HAP-1 (cell line): ENCODE measurements around the gene FKBP1B.
A peak's percentile ranks its signal among the peaks of the same experiment; 100 is the strongest.

Experiments
- DNase-seq, 2 experiments: peaks; one replicate each; pipeline ENCODE4 v3.0.0-alpha.2; 2016 to 2020; ENCODE audit warnings: low spot score in 2 of 2
- H3K27me3 ChIP-seq: fragments of 250-450 bp; sonication (Bioruptor Pico); 2 replicates; pipeline ENCODE4 v1.5.1; 2020; ENCODE audit warnings: low read depth, mild to moderate bottlenecking, moderate library complexity
- H3K36me3 ChIP-seq: fragments of 250-450 bp; sonication (Bioruptor Pico); replicated peaks from 2 replicates; pipeline ENCODE4 v1.5.1; 2020; ENCODE audit warnings: mild to moderate bottlenecking
- H3K4me1 ChIP-seq: fragments of 250-450 bp; sonication (Bioruptor Pico); 2 replicates; pipeline ENCODE4 v1.5.1; 2020; ENCODE audit warnings: mild to moderate bottlenecking
- H3K4me3 ChIP-seq: fragments of 250-450 bp; sonication (Bioruptor Pico); 2 replicates; pipeline ENCODE4 v1.5.1; 2020; ENCODE audit warnings: mild to moderate bottlenecking, moderate library complexity
- H3K9me3 ChIP-seq: fragments of 250-450 bp; sonication (Bioruptor Pico); 2 replicates; pipeline ENCODE4 v1.5.1; 2020; ENCODE audit warnings: mild to moderate bottlenecking, moderate library complexity
- in situ Hi-C: fragments of 300-500 bp; cut with MboI; formaldehyde crosslinking; loops from 3 replicates; pipeline ENCODE4 v1.14.3; 2020; ENCODE audit warnings: low sequenced_read_pairs, inconsistent platforms, mixed read lengths

FKBP1B gene

GRCh38 chr2:24016853-24017703 lies 32.5 kb upstream of the FKBP1B start:
- no peak for DNase-seq
- in situ Hi-C loops = no loop called here
- no peaks in the 10 kb centered on the region for H3K9me3 ChIP-seq
- H3K4me1 ChIP-seq = 0 out of 2 replicates have a peak, but pooled peaks cover 2% of the 10 kb centered on the region
- no peaks in the 10 kb centered on the region; the same call in 1 of the 2 replicates for H3K36me3 ChIP-seq
- H3K27me3 ChIP-seq = no peaks in the 10 kb centered on the region
- H3K4me3 ChIP-seq = no peak overlapping the region

GRCh38 chr2:24017711-24018110 lies 31.8 kb upstream of the FKBP1B start:
- H3K4me1 ChIP-seq = 0 out of 2 replicates have a peak, but pooled peaks cover 2% of the 10 kb centered on the region
- H3K36me3 ChIP-seq = peaks cover 4% of the 10 kb centered on the region
- no peak overlapping the region for H3K4me3 ChIP-seq
- no peaks in the 10 kb centered on the region for H3K9me3 ChIP-seq
- DNase-seq = no peak
- no peaks in the 10 kb centered on the region for H3K27me3 ChIP-seq
- in situ Hi-C loops = no loop called here

- Histone ChIP-seq H3K36me3 (peaks cover 8% of the 10 kb centered on the region), H3K27me3 (no peaks in the 10 kb centered on the region), H3K4me1 (0 out of 2 replicates have a peak, but pooled peaks cover 2% of the 10 kb centered on the region), H3K9me3 (no peaks in the 10 kb centered on the region), H3K4me3 (no peak overlapping the region)
- in situ Hi-C loops = no loop called here
- no peak for DNase-seq
Observed at GRCh38 chr2:24018241-24018640, 31.3 kb upstream of the FKBP1B start.

- DNase-seq = no peak
- in situ Hi-C loops = no loop called here
- Histone ChIP-seq H3K36me3 (peaks cover 8% of the 10 kb centered on the region), H3K4me1 (0 out of 2 replicates have a peak, but pooled peaks cover 2% of the 10 kb centered on the region), H3K27me3 (no peaks in the 10 kb centered on the region), H3K4me3 (no peak overlapping the region), H3K9me3 (no peaks in the 10 kb centered on the region)
Observed at GRCh38 chr2:24019729-24020128, 29.8 kb upstream of the FKBP1B start.

- peak in 1 of 2 experiments; percentile 57 for DNase-seq
- Histone ChIP-seq H3K9me3 (no peaks in the 10 kb centered on the region), H3K36me3 (peaks cover 8% of the 10 kb centered on the region), H3K27me3 (no peaks in the 10 kb centered on the region), H3K4me3 (no peak overlapping the region), H3K4me1 (0 out of 2 replicates have a peak, but pooled peaks cover 2% of the 10 kb centered on the region)
- in situ Hi-C loops = no loop called here
Observed at GRCh38 chr2:24020244-24020643, 29.3 kb upstream of the FKBP1B start.

GRCh38 chr2:24021122-24021998 lies 28.2 kb upstream of the FKBP1B start:
- Histone ChIP-seq H3K4me3 (no peak overlapping the region), H3K36me3 (peaks cover 8% of the 10 kb centered on the region), H3K9me3 (no peaks in the 10 kb centered on the region), H3K27me3 (no peaks in the 10 kb centered on the region), H3K4me1 (peaks cover 11% of the 10 kb centered on the region)
- in situ Hi-C loops = no loop called here
- DNase-seq = peak in 1 of 2 experiments; percentile 66

- in situ Hi-C loops = no loop called here
- H3K27me3 ChIP-seq = no peaks in the 10 kb centered on the region
- peaks cover 14% of the 10 kb centered on the region for H3K4me1 ChIP-seq
- DNase-seq = no peak
- no peaks in the 10 kb centered on the region for H3K9me3 ChIP-seq
- H3K36me3 ChIP-seq = peaks cover 8% of the 10 kb centered on the region
- H3K4me3 ChIP-seq = no peak overlapping the region
Observed at GRCh38 chr2:24022324-24022974, 27.1 kb upstream of the FKBP1B start.

GRCh38 chr2:24022975-24023575 lies 26.5 kb upstream of the FKBP1B start:
- Histone ChIP-seq H3K4me1 (peaks cover 14% of the 10 kb centered on the region), H3K36me3 (peaks cover 8% of the 10 kb centered on the region), H3K4me3 (no peak overlapping the region), H3K27me3 (no peaks in the 10 kb centered on the region), H3K9me3 (no peaks in the 10 kb centered on the region)
- in situ Hi-C loops = no loop called here
- DNase-seq = no peak

GRCh38 chr2:24024018-24024417 lies 25.5 kb upstream of the FKBP1B start:
- Histone ChIP-seq H3K4me3 (no peak overlapping the region), H3K27me3 (no peaks in the 10 kb centered on the region), H3K9me3 (no peaks in the 10 kb centered on the region), H3K4me1 (peaks cover 14% of the 10 kb centered on the region), H3K36me3 (peaks cover 13% of the 10 kb centered on the region)
- in situ Hi-C loops = no loop called here
- DNase-seq = no peak

GRCh38 chr2:24024996-24025663 lies 24.4 kb upstream of the FKBP1B start:
- H3K27me3 ChIP-seq = no peaks in the 10 kb centered on the region
- peaks cover 14% of the 10 kb centered on the region for H3K4me1 ChIP-seq
- no peak overlapping the region for H3K4me3 ChIP-seq
- H3K9me3 ChIP-seq = no peaks in the 10 kb centered on the region
- in situ Hi-C loops = no loop called here
- no peak for DNase-seq
- peaks cover 23% of the 10 kb centered on the region for H3K36me3 ChIP-seq

GRCh38 chr2:24026233-24026632 lies 23.3 kb upstream of the FKBP1B start:
- Histone ChIP-seq H3K4me3 (no peak overlapping the region), H3K27me3 (no peaks in the 10 kb centered on the region), H3K36me3 (peaks cover 34% of the 10 kb centered on the region), H3K9me3 (no peaks in the 10 kb centered on the region), H3K4me1 (peaks cover 12% of the 10 kb centered on the region)
- DNase-seq = peak; percentile 74 to 95
- in situ Hi-C loops = no loop called here

GRCh38 chr2:24038786-24039499 lies 10.6 kb upstream of the FKBP1B start:
- Histone ChIP-seq H3K4me1 (no peaks in the 10 kb centered on the region; the same call in 1 of the 2 replicates), H3K4me3 (no peak overlapping the region), H3K36me3 (peaks cover 23% of the 10 kb centered on the region), H3K27me3 (no peaks in the 10 kb centered on the region), H3K9me3 (no peaks in the 10 kb centered on the region)
- DNase-seq = no peak
- in situ Hi-C loops = no loop called here
